IMR-90 (cell line): Measurements from ENCODE around the gene CFAP92. TPM values are rescaled to one million over a fixed set of nuclear protein-coding genes. Genes with fewer than 3 reads are reported as not detected.

ENCODE experiments used
- ATAC-seq: fragments of 200-7000 bp; cut with Tn5 transposase; 2 replicates; pipeline ENCODE4 v1.9.1; 2020; ENCODE audit warnings: low read depth, mild to moderate bottlenecking, moderate library complexity
- BruUV-seq: library from RNA; stranded (reverse); fragments of 400-500 nt; replicated peaks from 2 replicates; lab custom pipeline; 2021; lab: Mats Ljungman, UMichigan
- CTCF ChIA-PET: fragments of 300-600 bp; formaldehyde crosslinking; extraction: SDS; loops from one replicate; lab custom pipeline; 2021; ENCODE audit warnings: antibody characterized with exemption; lab: Yijun Ruan, JAX
- POLR2A ChIA-PET: fragments of 300-600 bp; sonication (Branson Sonifier 250); formaldehyde crosslinking; loops from one replicate; lab custom pipeline; 2022; ENCODE audit warnings: antibody characterized with exemption; ENCODE audit not compliant: unreplicated experiment; lab: Charles Lee
- DNase-seq: peaks from one replicate; pipeline ENCODE4 v3.0.0; 2013
- H2AFZ ChIP-seq: replicated peaks from 2 replicates; pipeline ENCODE3; 2013; ENCODE audit warnings: low read length, mild to moderate bottlenecking; ENCODE audit not compliant: poor library complexity
- H2AK5ac ChIP-seq: 2 replicates; pipeline ENCODE4 v1.6.1; 2013; ENCODE audit warnings: low read depth, low read length, inconsistent platforms
- H2AK9ac ChIP-seq: replicated peaks from 2 replicates; pipeline ENCODE3; 2013; ENCODE audit warnings: mild to moderate bottlenecking, low read depth, low read length, moderate library complexity; ENCODE audit not compliant: poor library complexity
- H2BK120ac ChIP-seq: 2 replicates; pipeline ENCODE4 v1.6.1; 2013; ENCODE audit warnings: low read depth, low read length, inconsistent platforms
- H2BK15ac ChIP-seq: 3 replicates; pipeline ENCODE4 v1.6.1; 2013; ENCODE audit warnings: low read depth, low read length, inconsistent platforms
- H2BK20ac ChIP-seq: 2 replicates; pipeline ENCODE4 v1.6.1; 2013; ENCODE audit warnings: low read depth, mild to moderate bottlenecking, inconsistent platforms, low read length, moderate library complexity
- H2BK5ac ChIP-seq: 2 replicates; pipeline ENCODE4 v1.6.1; 2013; ENCODE audit warnings: mild to moderate bottlenecking, low read depth, low read length, inconsistent platforms; ENCODE audit not compliant: poor library complexity, severe bottlenecking
- H3K14ac ChIP-seq: replicated peaks from 2 replicates; pipeline ENCODE4 v1.6.1; 2013; ENCODE audit warnings: low read depth, low read length, inconsistent platforms
- H3K18ac ChIP-seq: 2 replicates; pipeline ENCODE4 v1.6.1; 2013; ENCODE audit warnings: low read depth, low read length, control low read depth
- H3K23ac ChIP-seq: 2 replicates; pipeline ENCODE4 v1.6.1; 2013; ENCODE audit warnings: low read depth, low read length, inconsistent platforms
- H3K27ac ChIP-seq: 2 replicates; pipeline ENCODE4 v1.5.1; 2013; ENCODE audit warnings: mild to moderate bottlenecking, control low read depth, low read length; ENCODE audit not compliant: insufficient read depth
- H3K27me3 ChIP-seq: 2 replicates; pipeline ENCODE4 v1.6.1; 2013; ENCODE audit warnings: low read length; ENCODE audit not compliant: control insufficient read depth, insufficient read depth
- H3K36me3 ChIP-seq: 2 replicates; pipeline ENCODE4 v1.6.1; 2013; ENCODE audit warnings: low read length, mixed read lengths; ENCODE audit not compliant: control insufficient read depth, insufficient read depth
- H3K4ac ChIP-seq: 2 replicates; pipeline ENCODE4 v1.6.1; 2013; ENCODE audit warnings: low read depth, low read length, inconsistent platforms
- H3K4me1 ChIP-seq: 2 replicates; pipeline ENCODE4 v1.6.1; 2013; ENCODE audit warnings: low read length, mixed read lengths; ENCODE audit not compliant: control insufficient read depth, insufficient read depth
- H3K4me2 ChIP-seq: 2 replicates; pipeline ENCODE4 v1.6.1; 2013; ENCODE audit warnings: low read depth, mild to moderate bottlenecking, control low read depth, low read length, moderate library complexity
- H3K4me3 ChIP-seq: 2 replicates; pipeline ENCODE4 v1.5.1; 2013; ENCODE audit warnings: low read depth, mild to moderate bottlenecking, control low read depth, low read length, moderate library complexity; ENCODE audit not compliant: insufficient read depth
- H3K56ac ChIP-seq: 2 replicates; pipeline ENCODE4 v1.6.1; 2013; ENCODE audit warnings: low read length, inconsistent platforms; ENCODE audit not compliant: insufficient read depth; ENCODE audit errors: extremely low read depth
- H3K79me1 ChIP-seq, 2 experiments: 2 replicates each; pipeline ENCODE4 v1.6.1; 2013; ENCODE audit warnings: low read length in 2 of 2, inconsistent platforms in 1 of 2, low read depth in 1 of 2
- H3K9ac ChIP-seq: 2 replicates; pipeline ENCODE4 v1.6.1; 2013; ENCODE audit warnings: low read depth, low read length, control low read depth
- H3K9me1 ChIP-seq: 2 replicates; pipeline ENCODE4 v1.6.1; 2013; ENCODE audit warnings: low read length, inconsistent platforms; ENCODE audit not compliant: insufficient read depth
- H3K9me3 ChIP-seq: 2 replicates; pipeline ENCODE4 v1.6.1; 2013; ENCODE audit warnings: low read length; ENCODE audit not compliant: control insufficient read depth, insufficient read depth
- H4K20me1 ChIP-seq: 2 replicates; pipeline ENCODE4 v1.6.1; 2013; ENCODE audit warnings: low read length, inconsistent platforms; ENCODE audit not compliant: insufficient read depth
- H4K5ac ChIP-seq: 2 replicates; pipeline ENCODE4 v1.6.1; 2013; ENCODE audit warnings: mild to moderate bottlenecking, low read depth, low read length, control low read depth
- H4K8ac ChIP-seq, 2 experiments: 2 replicates each; pipeline ENCODE4 v1.6.1; 2013; ENCODE audit warnings: low read depth in 2 of 2, low read length in 2 of 2, control low read depth in 1 of 2, inconsistent platforms in 1 of 2
- H4K91ac ChIP-seq: 2 replicates; pipeline ENCODE4 v1.6.1; 2013; ENCODE audit warnings: low read depth, low read length, inconsistent platforms; ENCODE audit not compliant: insufficient read depth
- BHLHE40 ChIP-seq: fragments of 150-350 bp; IDR thresholded peaks from 2 replicates; pipeline ENCODE4 v1.6.1; 2016; ENCODE audit warnings: mild to moderate bottlenecking, low read depth, low read length
- CTCF ChIP-seq: conservative IDR thresholded peaks from 2 replicates; pipeline ENCODE4 v1.5.1; 2012; ENCODE audit warnings: mild to moderate bottlenecking, low read depth, low read length, improper control_type of control experiment
- ELK1 ChIP-seq: fragments of 150-350 bp; IDR thresholded peaks from 2 replicates; pipeline ENCODE4 v1.6.1; 2016; ENCODE audit warnings: low read depth, mild to moderate bottlenecking, low read length, moderate library complexity, borderline replicate concordance
- MAZ ChIP-seq: IDR thresholded peaks from 2 replicates; pipeline ENCODE4 v1.6.1; 2012; ENCODE audit warnings: low read depth, mild to moderate bottlenecking, low read length, improper control_type of control experiment, moderate library complexity, borderline replicate concordance
- MXI1 ChIP-seq: IDR thresholded peaks from 2 replicates; pipeline ENCODE4 v1.6.1; 2012; ENCODE audit warnings: low read depth, mild to moderate bottlenecking, low read length, moderate library complexity, borderline replicate concordance
- POLR2A ChIP-seq: IDR thresholded peaks from 2 replicates; pipeline ENCODE4 v1.6.1; 2012; ENCODE audit warnings: mild to moderate bottlenecking, low read depth, low read length
- RAD21 ChIP-seq: IDR thresholded peaks from 2 replicates; pipeline ENCODE4 v1.6.1; 2012; ENCODE audit warnings: low read length, improper control_type of control experiment
- RFX5 ChIP-seq: IDR thresholded peaks from 2 replicates; pipeline ENCODE4 v1.8.0; 2012; ENCODE audit warnings: low read depth, mild to moderate bottlenecking, low read length, moderate library complexity
- SMC3 ChIP-seq: fragments of 150-350 bp; IDR thresholded peaks from 2 replicates; pipeline ENCODE4 v1.6.1; 2016; ENCODE audit warnings: low read depth, mild to moderate bottlenecking, antibody characterized with exemption, low read length, moderate library complexity
- USF2 ChIP-seq: fragments of 150-350 bp; IDR thresholded peaks from 2 replicates; pipeline ENCODE4 v1.6.1; 2017; ENCODE audit warnings: mild to moderate bottlenecking, antibody characterized with exemption, low read length, low read depth
- WGBS, 2 experiments: methylation state at CpG; one replicate each; pipeline versions ENCODE4 v1.1.5 to v1.1.7; 2013; ENCODE audit warnings: missing lambda C conversion rate in 2 of 2; ENCODE audit not compliant: insufficient read length in 1 of 2; ENCODE audit errors: extremely low coverage in 2 of 2; 5-methylcytosine and 5-hydroxymethylcytosine counted together
- dilution Hi-C: fragments of 300-500 bp; cut with HindIII; formaldehyde crosslinking; loops from one replicate; pipeline ENCODE4 v1.14.3; 2018; ENCODE audit warnings: low sequenced_read_pairs; ENCODE audit not compliant: unreplicated experiment
- in situ Hi-C: fragments of 300-500 bp; cut with MboI; formaldehyde crosslinking; loops from 3 replicates; pipeline ENCODE4 v1.14.3; 2019; ENCODE audit warnings: low sequenced_read_pairs, inconsistent platforms, mixed read lengths
- intact Hi-C: fragments of 100-400 bp; cut with micrococcal nuclease; formaldehyde crosslinking; loops from 2 replicates; pipeline ENCODE4 v1.10.0; 2022
- polyA plus RNA-seq, 3 experiments: library from polyadenylated mRNA; depleted of rRNA; stranded (reverse); fragments of >200 nt; gene quantifications; 2 replicates each; pipeline ENCODE4 v1.2.3, GENCODE V29; 2012; ENCODE audit warnings: low replicate concordance in 1 of 3
- total RNA-seq: library from RNA; depleted of rRNA; stranded (reverse); fragments of >200 nt; gene quantifications from 2 replicates; pipeline ENCODE4 v1.2.3, GENCODE V29; 2012

The CFAP92 gene
- total and polyA plus RNA-seq, 2 of the 4 experiments (the other 2 are of a cell fraction), result not detected

- no peak overlapping the region for H3K4me2 ChIP-seq
- no peak overlapping the region for H2BK120ac ChIP-seq
- H3K9ac ChIP-seq, result no peak overlapping the region
- no peak overlapping the region for H3K4me3 ChIP-seq
- H2AK5ac ChIP-seq, result no peak overlapping the region
- in situ Hi-C loops, result no loop called here
- H2AK9ac ChIP-seq, result no peak overlapping the region
- H3K36me3 ChIP-seq, result no peaks in the 10 kb centered on the region
- H3K79me1 ChIP-seq, result no peaks in the 10 kb centered on the region
- H4K8ac ChIP-seq, result no peak overlapping the region
- no peak overlapping the region for H2BK20ac ChIP-seq
- H2AFZ ChIP-seq, result no peak overlapping the region
- no peak overlapping the region for H3K4ac ChIP-seq
- no TSS peak for BruUV-seq
- no peaks in the 10 kb centered on the region for H3K4me1 ChIP-seq
- H4K91ac ChIP-seq, result no peak overlapping the region
- H3K9me3 ChIP-seq, result peaks cover 7% of the 10 kb centered on the region; the same call in 1 of the 2 replicates
- H4K20me1 ChIP-seq, result no peaks in the 10 kb centered on the region
- H3K56ac ChIP-seq, result no peak overlapping the region
- peaks cover 19% of the 10 kb centered on the region for H3K27me3 ChIP-seq
- no peak overlapping the region for H2BK15ac ChIP-seq
- H3K9me1 ChIP-seq, result no peaks in the 10 kb centered on the region
- POLR2A ChIA-PET, result no interaction called here
- 87% methylated on average over 4 of the region's 10 CpGs; no CpG with 5 or more reads in 1 of the 2 experiments for WGBS, 2 experiments
- DNase-seq (no peak), ATAC-seq (no peak)
- dilution Hi-C loops, result no loop called here
- H3K14ac ChIP-seq, result no peak overlapping the region
- no peak overlapping the region for H3K27ac ChIP-seq
- no peak overlapping the region for H3K23ac ChIP-seq
- H2BK5ac ChIP-seq, result no peak overlapping the region
- no peak overlapping the region for H4K5ac ChIP-seq
- H3K18ac ChIP-seq, result no peak overlapping the region
- TF ChIP-seq CTCF, result no peak
- no peak for TF ChIP-seq RFX5
- TF ChIP-seq USF2, result no peak
- no peak for TF ChIP-seq MAZ
- TF ChIP-seq ELK1, result no peak
- no peak for TF ChIP-seq SMC3
- TF ChIP-seq MXI1, result no peak
- TF ChIP-seq RAD21, result no peak
- TF ChIP-seq BHLHE40, result no peak
- TF ChIP-seq POLR2A, result no peak
- CTCF ChIA-PET, result no interaction called here
- intact Hi-C loops, result no loop called here
Measured at GRCh38 chr3:128931046-128931445, 62.8 kb downstream of the CFAP92 start.
